HepG2 (cell line): ENCODE results near the gene KCNB1. TPM values are rescaled to one million over a fixed set of nuclear protein-coding genes. Genes with fewer than 3 reads are reported as not detected.

Experiments
- ATAC-seq: fragments of 200-7000 bp; cut with Tn5 transposase; 3 replicates; pipeline ENCODE4 v1.9.1; 2020; ENCODE audit warnings: mild to moderate bottlenecking, moderate library complexity
- BruUV-seq: library from RNA; stranded (reverse); fragments of 400-500 nt; replicated peaks from 2 replicates; lab custom pipeline; 2021; lab: Mats Ljungman, UMichigan
- CTCF ChIA-PET: fragments of 300-600 bp; formaldehyde crosslinking; extraction: SDS; loops from one replicate; lab custom pipeline; 2021; ENCODE audit warnings: low total read pairs, inconsistent platforms, low intra/inter-chr PET ratio; lab: Yijun Ruan, JAX
- POLR2A ChIA-PET: fragments of 350-600 bp; sonication (Branson Sonifier 250); formaldehyde crosslinking; loops from one replicate; lab custom pipeline; 2020; ENCODE audit warnings: antibody characterized with exemption, inconsistent platforms; lab: Yijun Ruan, JAX
- DNase-seq: peaks from one replicate; pipeline ENCODE4 v3.0.0-alpha.2; 2015; ENCODE audit warnings: low spot score
- FAIRE-seq: peaks from 3 replicates; lab custom pipeline; 2011; peaks lifted over from hg19 to GRCh38; lab: Jason Lieb, UNC
- H2AFZ ChIP-seq: one replicate; pipeline ENCODE4 v1.6.1; 2011; ENCODE audit warnings: low read length, inconsistent platforms
- H3K27ac ChIP-seq: fragments of 300-600 bp; 3 replicates; pipeline ENCODE4 v1.8.0; 2011; ENCODE audit warnings: mixed run types, mild to moderate bottlenecking, mixed read lengths, low read length, inconsistent platforms; ENCODE audit not compliant: insufficient read depth; ENCODE audit errors: extremely low read length
- H3K27me3 ChIP-seq, 2 experiments: fragments of 200-600 bp in 1 of 2; 2 replicates in 1 of 2; 3 replicates in 1 of 2; pipeline versions ENCODE4 v1.6.0 to v1.8.0; 2011; ENCODE audit warnings: low read length in 2 of 2, mild to moderate bottlenecking in 2 of 2, moderate library complexity in 2 of 2, inconsistent platforms in 1 of 2; ENCODE audit not compliant: insufficient read depth in 2 of 2, control insufficient read depth in 1 of 2
- H3K36me3 ChIP-seq, 2 experiments: fragments of 200-600 bp in 1 of 2; replicated peaks in 1 of 2; 2 replicates in 1 of 2; 3 replicates in 1 of 2; pipeline versions ENCODE4 v1.5.1 to v1.8.0; 2011; ENCODE audit warnings: low read length in 2 of 2, inconsistent platforms in 1 of 2; ENCODE audit not compliant: insufficient read depth in 2 of 2, control insufficient read depth in 1 of 2
- H3K4me1 ChIP-seq: 2 replicates; pipeline ENCODE4 v1.5.1; 2012; ENCODE audit warnings: low read length, inconsistent platforms; ENCODE audit not compliant: insufficient read depth
- H3K4me2 ChIP-seq: 2 replicates; pipeline ENCODE4 v1.6.0; 2011; ENCODE audit warnings: low read depth, low read length, inconsistent platforms
- H3K4me3 ChIP-seq, 3 experiments: fragments of 200-600 bp in 1 of 3; sonication (generic), shearing (Covaris generic) in 1 of 3; replicated peaks in 1 of 3; 2 replicates each; pipeline ENCODE4 v1.5.1; 2011 to 2016; ENCODE audit warnings: low read length in 3 of 3, inconsistent platforms in 2 of 3, low read depth in 2 of 3, mild to moderate bottlenecking in 2 of 3, control low read depth in 1 of 3, mixed read lengths in 1 of 3; ENCODE audit not compliant: insufficient read depth in 1 of 3
- H3K79me2 ChIP-seq: one replicate; pipeline ENCODE4 v1.6.1; 2011; ENCODE audit warnings: low read length, inconsistent platforms; ENCODE audit not compliant: insufficient read depth
- H3K9ac ChIP-seq: 2 replicates; pipeline ENCODE4 v1.6.0; 2011; ENCODE audit warnings: mild to moderate bottlenecking, low read depth, low read length, inconsistent platforms; ENCODE audit not compliant: insufficient read depth
- H3K9me3 ChIP-seq: 2 replicates; pipeline ENCODE4 v1.5.1; 2012; ENCODE audit warnings: mild to moderate bottlenecking, low read length
- H4K20me1 ChIP-seq: 2 replicates; pipeline ENCODE4 v1.6.0; 2011; ENCODE audit warnings: inconsistent platforms, mild to moderate bottlenecking, low read length, moderate library complexity; ENCODE audit not compliant: insufficient read depth
- CBX2 ChIP-seq, 2 experiments: fragments of 200-600 bp in 1 of 2; sonication (generic); formaldehyde crosslinking in 1 of 2; IDR thresholded peaks; 2 replicates each; pipeline versions ENCODE4 v1.7.0 to v1.8.1; 2018 to 2022; ENCODE audit warnings: low read depth in 2 of 2, low read length in 1 of 2, mild to moderate bottlenecking in 1 of 2, missing genetic modification reagents in 1 of 2
- MAFK ChIP-seq, 2 experiments: IDR thresholded peaks in 1 of 2; conservative IDR thresholded peaks in 1 of 2; 2 replicates each; pipeline ENCODE4 v1.6.1; 2011; ENCODE audit warnings: improper control_type of control experiment in 2 of 2, low read length in 2 of 2
- MTA3 ChIP-seq: sonication (generic); formaldehyde crosslinking; IDR thresholded peaks from 2 replicates; pipeline ENCODE4 v1.4.0; 2020; ENCODE audit warnings: missing genetic modification reagents
- ZMYM4 ChIP-seq: sonication (generic); formaldehyde crosslinking; IDR thresholded peaks from 2 replicates; pipeline ENCODE4 v1.8.1; 2023; ENCODE audit warnings: mild to moderate bottlenecking, missing genetic modification reagents
- ZNF326 ChIP-seq: sonication (generic); formaldehyde crosslinking; IDR thresholded peaks from 2 replicates; pipeline ENCODE4 v1.4.0; 2020; ENCODE audit warnings: missing genetic modification reagents, borderline replicate concordance
- ZNF382 ChIP-seq: sonication (generic); formaldehyde crosslinking; IDR thresholded peaks from 2 replicates; pipeline ENCODE4 v1.5.0; 2020; ENCODE audit warnings: missing genetic modification reagents, mild to moderate bottlenecking, borderline replicate concordance
- ZNF704 ChIP-seq: sonication (generic); formaldehyde crosslinking; IDR thresholded peaks from 2 replicates; pipeline ENCODE4 v1.8.1; 2023; ENCODE audit warnings: mild to moderate bottlenecking, inconsistent platforms, moderate library complexity, missing genetic modification reagents, borderline replicate concordance
- WGBS: methylation state at CpG from one replicate; pipeline ENCODE4 v1.1.6; 2017; ENCODE audit warnings: low lambda C conversion rate; 5-methylcytosine and 5-hydroxymethylcytosine counted together
- in situ Hi-C: cut with HindIII; loops from 2 replicates; pipeline ENCODE4 v1.10.0; 2017; ENCODE audit warnings: low pct_unique_long_range_greater_than_20kb; ENCODE audit not compliant: extremely low pct_ligation_motif_present
- intact Hi-C: fragments of 100-400 bp; cut with micrococcal nuclease; formaldehyde crosslinking; loops from one replicate; pipeline ENCODE4 v1.10.0; 2022; ENCODE audit not compliant: unreplicated experiment
- polyA plus RNA-seq, 8 experiments: library from polyadenylated mRNA; depleted of rRNA in 3 of 8; stranded (reverse) in 7 of 8; unstranded in 1 of 8; fragments of >200 nt; fragmentation: Illumina TruSeq in 4 of 8; extraction: Trizol in 4 of 8; gene quantifications; 2 replicates each; pipeline versions ENCODE4 v1.2.1 to v1.2.3, GENCODE V29; 2011 to 2016; ENCODE audit warnings: low read depth in 4 of 8, missing spikeins in 1 of 8, mixed read lengths in 1 of 8; ENCODE audit not compliant: insufficient read depth in 1 of 8
- total RNA-seq, 5 experiments: library from RNA; depleted of rRNA; stranded (reverse); fragments of >200 nt; fragmentation: Illumina TruSeq; extraction: Trizol; gene quantifications; 2 replicates each; pipeline ENCODE4 v1.2.3, GENCODE V29; 2016; ENCODE audit warnings: low read depth in 1 of 5
- TF ChIP-seq, protein P1 (sequence below): sonication (generic); formaldehyde crosslinking; IDR thresholded peaks from 2 replicates; pipeline ENCODE4 v1.4.0; 2020; ENCODE audit warnings: mild to moderate bottlenecking, low read depth, missing genetic modification reagents
- TF ChIP-seq, protein P2 (sequence below): sonication (generic); formaldehyde crosslinking; IDR thresholded peaks from 2 replicates; pipeline ENCODE4 v1.4.0; 2020; ENCODE audit warnings: mild to moderate bottlenecking, missing genetic modification reagents
- TF ChIP-seq, protein P3 (sequence below): sonication (generic); formaldehyde crosslinking; IDR thresholded peaks from 2 replicates; pipeline ENCODE4 v1.5.0; 2020; ENCODE audit warnings: missing genetic modification reagents

The KCNB1 gene
- total and polyA plus RNA-seq, 2 of the 13 experiments (the other 11 are each of a cell fraction or from before 2014, with no cell fraction given) = 0.02 TPM; not detected in 1

DNA sequence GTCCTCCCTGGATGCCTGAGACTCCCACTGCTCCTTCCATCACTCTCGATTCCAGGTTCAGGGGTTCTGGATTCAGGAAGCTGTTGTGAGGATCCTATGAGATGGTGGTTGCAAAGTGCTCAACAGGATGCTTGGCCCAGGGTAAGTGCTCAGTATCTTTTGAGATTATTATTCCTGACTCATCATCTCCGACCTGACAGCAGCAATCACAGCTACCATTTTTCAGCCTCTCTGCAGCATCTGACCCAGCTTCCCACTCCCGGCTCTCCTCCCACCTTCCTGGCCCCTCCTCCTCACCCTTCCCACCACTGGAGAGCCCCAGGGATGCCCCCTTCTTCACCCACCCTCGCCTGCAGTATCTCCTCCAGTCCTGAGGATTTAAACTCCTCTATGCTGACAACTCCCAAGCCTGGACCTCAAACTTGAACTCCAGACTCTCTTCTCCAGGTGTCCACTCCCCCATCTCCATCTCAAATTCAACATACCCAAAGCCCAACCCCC is 36.8 kb upstream of the KCNB1 start:
- Histone ChIP-seq H3K36me3 (no peaks in the 10 kb centered on the region), H3K27me3 (peaks cover 2 to 29% of the 10 kb centered on the region in 2 experiments; a peak in 2 of 5 replicates), H3K4me1 (no peaks in the 10 kb centered on the region), H3K4me2 (no peak overlapping the region), H3K79me2 (no peaks in the 10 kb centered on the region), H3K9ac (no peak overlapping the region), H3K4me3 (no peak overlapping the region), H4K20me1 (no peaks in the 10 kb centered on the region), H3K9me3 (no peaks in the 10 kb centered on the region), H3K27ac (no peak overlapping the region), H2AFZ (no peak overlapping the region)
- peak in 1 of 2 experiments; percentile 46; a peak in 1 of 4 replicates for TF ChIP-seq MAFK (conservative IDR thresholded peaks at IDR 0.05 in 1 of 2, IDR thresholded peaks at IDR 0.05 in 1 of 2; ENCODE audit: low read length in 2 of 2)
- TF ChIP-seq, protein P1, sequence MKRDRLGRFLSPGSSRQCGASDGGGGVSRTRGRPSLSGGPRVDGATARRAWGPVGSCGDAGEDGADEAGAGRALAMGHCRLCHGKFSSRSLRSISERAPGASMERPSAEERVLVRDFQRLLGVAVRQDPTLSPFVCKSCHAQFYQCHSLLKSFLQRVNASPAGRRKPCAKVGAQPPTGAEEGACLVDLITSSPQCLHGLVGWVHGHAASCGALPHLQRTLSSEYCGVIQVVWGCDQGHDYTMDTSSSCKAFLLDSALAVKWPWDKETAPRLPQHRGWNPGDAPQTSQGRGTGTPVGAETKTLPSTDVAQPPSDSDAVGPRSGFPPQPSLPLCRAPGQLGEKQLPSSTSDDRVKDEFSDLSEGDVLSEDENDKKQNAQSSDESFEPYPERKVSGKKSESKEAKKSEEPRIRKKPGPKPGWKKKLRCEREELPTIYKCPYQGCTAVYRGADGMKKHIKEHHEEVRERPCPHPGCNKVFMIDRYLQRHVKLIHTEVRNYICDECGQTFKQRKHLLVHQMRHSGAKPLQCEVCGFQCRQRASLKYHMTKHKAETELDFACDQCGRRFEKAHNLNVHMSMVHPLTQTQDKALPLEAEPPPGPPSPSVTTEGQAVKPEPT (CRISPR knock-in tag) = no peak
- ChIA-PET CTCF (interaction anchor here (1.2 kb wide), 1 partner anchor 185 kb away, joined by 3 read pairs; no protein-coding TSS in a partner anchor), POLR2A (no interaction called here)
- no peak for FAIRE-seq
- intact Hi-C loops = no loop called here
- no TSS peak for BruUV-seq
- WGBS = 0% methylated on average over 4 of the region's 4 CpGs
- ATAC-seq = no peak
- DNase-seq = no peak
- in situ Hi-C loops = no loop called here

- no peak for TF ChIP-seq ZMYM4 (CRISPR knock-in tag)
- TF ChIP-seq CBX2 (IDR thresholded peaks at IDR 0.05; ENCODE audit: low read depth, low read length) = no peak
- TF ChIP-seq CBX2 (CRISPR knock-in tag; IDR thresholded peaks at IDR 0.05; ENCODE audit: low read depth) = no peak
- no peak for TF ChIP-seq ZNF382
- TF ChIP-seq, protein P2, sequence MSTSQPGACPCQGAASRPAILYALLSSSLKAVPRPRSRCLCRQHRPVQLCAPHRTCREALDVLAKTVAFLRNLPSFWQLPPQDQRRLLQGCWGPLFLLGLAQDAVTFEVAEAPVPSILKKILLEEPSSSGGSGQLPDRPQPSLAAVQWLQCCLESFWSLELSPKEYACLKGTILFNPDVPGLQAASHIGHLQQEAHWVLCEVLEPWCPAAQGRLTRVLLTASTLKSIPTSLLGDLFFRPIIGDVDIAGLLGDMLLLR = no peak
- no peak for TF ChIP-seq ZNF704
- TF ChIP-seq, protein P3, sequence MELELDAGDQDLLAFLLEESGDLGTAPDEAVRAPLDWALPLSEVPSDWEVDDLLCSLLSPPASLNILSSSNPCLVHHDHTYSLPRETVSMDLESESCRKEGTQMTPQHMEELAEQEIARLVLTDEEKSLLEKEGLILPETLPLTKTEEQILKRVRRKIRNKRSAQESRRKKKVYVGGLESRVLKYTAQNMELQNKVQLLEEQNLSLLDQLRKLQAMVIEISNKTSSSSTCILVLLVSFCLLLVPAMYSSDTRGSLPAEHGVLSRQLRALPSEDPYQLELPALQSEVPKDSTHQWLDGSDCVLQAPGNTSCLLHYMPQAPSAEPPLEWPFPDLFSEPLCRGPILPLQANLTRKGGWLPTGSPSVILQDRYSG = no peak
- TF ChIP-seq MTA3 (CRISPR knock-in tag) = no peak
- TF ChIP-seq ZNF326 (CRISPR knock-in tag) = no peak
- DNase-seq = no peak
- Histone ChIP-seq H3K9me3 (no peaks in the 10 kb centered on the region), H3K4me2 (no peak overlapping the region), H3K4me3 (no peak overlapping the region), H3K4me1 (no peaks in the 10 kb centered on the region), H2AFZ (no peak overlapping the region), H4K20me1 (no peaks in the 10 kb centered on the region), H3K79me2 (no peaks in the 10 kb centered on the region), H3K27ac (no peak overlapping the region), H3K36me3 (no peaks in the 10 kb centered on the region), H3K9ac (no peak overlapping the region), H3K27me3 (peaks cover 2 to 34% of the 10 kb centered on the region in 2 experiments; a peak in 2 of 5 replicates)
- intact Hi-C loops = no loop called here
- in situ Hi-C loops = no loop called here
- no peak for ATAC-seq
- POLR2A ChIA-PET = no interaction called here
- CTCF ChIA-PET = interaction anchor here (1.2 kb wide), 1 partner anchor 185 kb away, joined by 3 read pairs; no protein-coding TSS in a partner anchor
- no peak for FAIRE-seq
- 1% methylated on average over 5 of the region's 5 CpGs for WGBS
- BruUV-seq = no TSS peak
These were observed 36.1 kb upstream of the KCNB1 start for GRCh38 chr20:49518576-49518975.
